ENCODE measurements around the gene VAV2. TPM values are rescaled to one million over a fixed set of nuclear protein-coding genes. Genes with fewer than 3 reads are reported as not detected.

Gene VAV2
- total and polyA plus RNA-seq, 9 of the 15 experiments (the other 6 are each of a cell fraction or from before 2014, with no cell fraction given) = 0.01 to 2.7 (median 1.0) TPM; not detected in 1

- TF ChIP-seq RAD21 (CRISPR knock-in tag; conservative IDR thresholded peaks at IDR 0.05 in 1 of 2, IDR thresholded peaks at IDR 0.05 in 1 of 2) = peak in 1 of 2 experiments; percentile 17; a peak in 1 of 4 replicates
Observed at GRCh38 chr9:133876144-133876543, 116.0 kb downstream of the VAV2 start (continued).

- Histone ChIP-seq H3K9ac (ENCODE audit: insufficient read depth in 1 of 2, low read depth in 2 of 2, low read length in 2 of 2) (no peak overlapping the region), H3K79me2 (ENCODE audit: control insufficient read depth, insufficient read depth, low read length) (no peaks in the 10 kb centered on the region), H3K36me3 (ENCODE audit: control insufficient read depth, insufficient read depth, low read length) (no peaks in the 10 kb centered on the region), H3K27me3 (ENCODE audit: control insufficient read depth in 2 of 2, insufficient read depth in 2 of 2, low read length in 2 of 2) (peaks cover 34 to 79% of the 10 kb centered on the region in 2 experiments), H3K9me1 (ENCODE audit: control insufficient read depth, insufficient read depth, low read length) (no peaks in the 10 kb centered on the region), H4K20me1 (replicated peaks; ENCODE audit: control insufficient read depth, insufficient read depth, low read length) (peaks cover 57% of the 10 kb centered on the region), H3K27ac (ENCODE audit: extremely low read depth, low read depth, low read length) (no peak overlapping the region), H3K9me3 (replicated peaks; ENCODE audit: control insufficient read depth, insufficient read depth, low read depth, low read length) (no peaks in the 10 kb centered on the region), H3K4me1 (replicated peaks in 1 of 2; ENCODE audit: control insufficient read depth in 2 of 2, insufficient read depth in 2 of 2, low read length in 2 of 2) (peaks cover 4% of the 10 kb centered on the region in 2 experiments), H3K4me3 (no peak overlapping the region), H3K4me2 (ENCODE audit: insufficient read depth, low read length) (no peak overlapping the region), H2AFZ (ENCODE audit: low read depth, low read length) (no peak overlapping the region)
- no TSS peak for BruUV-seq (replicated peaks)
- DNase-seq (ENCODE audit: extremely low read depth in 1 of 4, low spot score in 3 of 4) (no peak), ATAC-seq (no peak), FAIRE-seq (no peak)
- CTCF ChIA-PET (ENCODE audit: low intra/inter-chr PET ratio) = no interaction called here
- 6% methylated on average over 10 of the region's 11 CpGs for WGBS (ENCODE audit: insufficient coverage, low coverage, missing lambda C conversion rate)
- in situ Hi-C loops (cut with MboI) (no loop called here), intact Hi-C loops (cut with micrococcal nuclease) (no loop called here)
- peak; percentile 48 for TF ChIP-seq ZFP36 (IDR thresholded peaks at IDR 0.05; ENCODE audit: low read depth, low read length, partially characterized antibody)
- no peak for TF ChIP-seq ZNF561 (CRISPR knock-in tag; conservative IDR thresholded peaks at IDR 0.05)
- POLR2A ChIA-PET = interaction anchor here (0.6 kb wide), 1 partner anchor 1838 kb away, joined by 3 read pairs; no protein-coding TSS in a partner anchor
Observed at GRCh38 chr9:133875131-133875530, 117.0 kb downstream of the VAV2 start.

GRCh38 chr9:133874659-133875058 lies 117.5 kb downstream of the VAV2 start:
- 13% methylated on average over 10 of the region's 10 CpGs for WGBS (ENCODE audit: insufficient coverage, low coverage, missing lambda C conversion rate)
- FAIRE-seq = no peak
- BruUV-seq (replicated peaks) = no TSS peak
- TF ChIP-seq PYGO2 (tag; IDR thresholded peaks at IDR 0.05) (no peak), SRSF9 (IDR thresholded peaks at IDR 0.05; ENCODE audit: borderline replicate concordance, low read depth, low read length) (no peak), ILK (tag; IDR thresholded peaks at IDR 0.05; ENCODE audit: borderline replicate concordance, low read depth) (no peak), ZBTB34 (CRISPR knock-in tag; IDR thresholded peaks at IDR 0.05) (no peak), MYBL2 (IDR thresholded peaks at IDR 0.05; ENCODE audit: low read depth) (no peak), MYBL2 (CRISPR knock-in tag; IDR thresholded peaks at IDR 0.05; ENCODE audit: borderline replicate concordance) (no peak), RFX5 (IDR thresholded peaks at IDR 0.05; ENCODE audit: low read depth, low read length) (no peak), YY1 (IDR thresholded peaks at IDR 0.05; ENCODE audit: borderline replicate concordance in 1 of 3, control insufficient read depth in 1 of 3, extremely low read depth in 1 of 3, insufficient read depth in 3 of 3, insufficient read length in 1 of 3, insufficient replicate concordance in 2 of 3, low read depth in 1 of 3, low read length in 2 of 3) (no peak), ZNF766 (CRISPR knock-in tag; conservative IDR thresholded peaks at IDR 0.05) (no peak)

More at GRCh38 chr9:133874659-133875058, 117.5 kb downstream of the VAV2 start:
- Histone ChIP-seq H3K27me3 (ENCODE audit: control insufficient read depth in 2 of 2, insufficient read depth in 2 of 2, low read length in 2 of 2) (peaks cover 29 to 75% of the 10 kb centered on the region in 2 experiments), H3K79me2 (ENCODE audit: control insufficient read depth, insufficient read depth, low read length) (no peaks in the 10 kb centered on the region), H3K4me3 (no peak overlapping the region), H2AFZ (ENCODE audit: low read depth, low read length) (no peak overlapping the region), H3K4me2 (ENCODE audit: insufficient read depth, low read length) (no peak overlapping the region), H3K9me1 (ENCODE audit: control insufficient read depth, insufficient read depth, low read length) (no peaks in the 10 kb centered on the region), H3K4me1 (replicated peaks in 1 of 2; ENCODE audit: control insufficient read depth in 2 of 2, insufficient read depth in 2 of 2, low read length in 2 of 2) (peaks cover 5 to 8% of the 10 kb centered on the region in 2 experiments), H3K36me3 (ENCODE audit: control insufficient read depth, insufficient read depth, low read length) (no peaks in the 10 kb centered on the region), H3K9me3 (replicated peaks; ENCODE audit: control insufficient read depth, insufficient read depth, low read depth, low read length) (no peaks in the 10 kb centered on the region), H3K27ac (ENCODE audit: extremely low read depth, low read depth, low read length) (no peak overlapping the region), H3K9ac (ENCODE audit: insufficient read depth in 1 of 2, low read depth in 2 of 2, low read length in 2 of 2) (no peak overlapping the region), H4K20me1 (replicated peaks; ENCODE audit: control insufficient read depth, insufficient read depth, low read length) (peaks cover 58% of the 10 kb centered on the region)
- DNase-seq (ENCODE audit: extremely low read depth in 1 of 4, low spot score in 3 of 4) (no peak), ATAC-seq (no peak)
- ChIA-PET POLR2A (no interaction called here), CTCF (ENCODE audit: low intra/inter-chr PET ratio) (no interaction called here)
- intact Hi-C loops (cut with micrococcal nuclease) (no loop called here), in situ Hi-C loops (cut with MboI) (no loop called here)

All from K562 (cell line).